HEK293 (cell line): ENCODE results near the gene VPS26C.

Source experiments
- CTCF ChIA-PET: fragments of 350-600 bp; formaldehyde crosslinking; extraction: SDS; loops from one replicate; lab custom pipeline; 2021; ENCODE audit warnings: antibody characterized with exemption; lab: Yijun Ruan, JAX
- POLR2A ChIA-PET: fragments of 300-600 bp; formaldehyde crosslinking; extraction: SDS; loops from one replicate; lab custom pipeline; 2020; ENCODE audit warnings: antibody characterized with exemption, inconsistent platforms; lab: Yijun Ruan, JAX
- H3K27ac ChIP-seq: fragments of 200-500 bp; sonication (Bioruptor generic); 2 replicates; pipeline ENCODE4 v1.5.1; 2014; ENCODE audit warnings: low read depth, low read length, control low read depth, inconsistent platforms; ENCODE audit errors: extremely low read depth
- H3K36me3 ChIP-seq, 2 experiments: fragments of 200-500 bp in 1 of 2; sonication (Bioruptor generic) in 1 of 2; 1 replicate in 1 of 2; 2 replicates in 1 of 2; pipeline ENCODE4 v1.5.1; 2014 to 2017; ENCODE audit warnings: inconsistent platforms in 2 of 2, low read length in 2 of 2; ENCODE audit not compliant: control insufficient read depth in 2 of 2, insufficient read depth in 1 of 2
- H3K4me1 ChIP-seq: fragments of 200-500 bp; sonication (Bioruptor generic); 2 replicates; pipeline ENCODE4 v1.5.1; 2014; ENCODE audit warnings: mild to moderate bottlenecking, low read length, inconsistent platforms; ENCODE audit not compliant: control insufficient read depth, insufficient read depth
- H3K4me3 ChIP-seq: 2 replicates; pipeline ENCODE4 v1.5.1; 2011; ENCODE audit warnings: low read depth, mild to moderate bottlenecking, control low read depth, low read length, moderate library complexity
- H3K9me3 ChIP-seq: fragments of 200-500 bp; sonication (Bioruptor generic); 2 replicates; pipeline ENCODE4 v1.5.1; 2014; ENCODE audit warnings: low read depth, low read length, inconsistent platforms; ENCODE audit not compliant: control insufficient read depth, insufficient read depth
- EGR2 ChIP-seq: fragments of 450-650 bp; formaldehyde crosslinking; IDR thresholded peaks from 2 replicates; pipeline ENCODE4 v1.5.1; 2016; ENCODE audit warnings: low read depth, missing biosample characterization, missing genetic modification characterization
- ELK4 ChIP-seq: IDR thresholded peaks from 2 replicates; pipeline ENCODE4 v1.6.1; 2011; ENCODE audit warnings: mild to moderate bottlenecking, low read depth, low read length, borderline replicate concordance
- GLI4 ChIP-seq: fragments of 450-650 bp; formaldehyde crosslinking; IDR thresholded peaks from 2 replicates; pipeline ENCODE4 v1.5.1; 2016; ENCODE audit warnings: missing biosample characterization, missing genetic modification characterization
- SALL2 ChIP-seq: fragments of 450-650 bp; formaldehyde crosslinking; IDR thresholded peaks from 2 replicates; pipeline ENCODE4 v1.5.0; 2017; ENCODE audit warnings: missing biosample characterization, mild to moderate bottlenecking, missing genetic modification characterization, borderline replicate concordance
- TRIM28 ChIP-seq: IDR thresholded peaks from 2 replicates; pipeline ENCODE4 v1.6.1; 2011; ENCODE audit warnings: low read length, control low read depth, borderline replicate concordance
- ZBTB17 ChIP-seq: fragments of 450-650 bp; formaldehyde crosslinking; IDR thresholded peaks from 2 replicates; pipeline ENCODE4 v1.5.1; 2016; ENCODE audit warnings: missing biosample characterization, missing genetic modification characterization
- ZBTB44 ChIP-seq: fragments of 450-650 bp; IDR thresholded peaks from 2 replicates; pipeline ENCODE4 v1.5.1; 2018; ENCODE audit warnings: missing biosample characterization, mild to moderate bottlenecking, missing genetic modification characterization
- ZBTB8A ChIP-seq: fragments of 450-650 bp; formaldehyde crosslinking; IDR thresholded peaks from 2 replicates; pipeline ENCODE4 v1.5.1; 2016; ENCODE audit warnings: missing biosample characterization, missing genetic modification characterization
- ZNF138 ChIP-seq: fragments of 450-650 bp; formaldehyde crosslinking; IDR thresholded peaks from 2 replicates; pipeline ENCODE4 v1.5.1; 2016; ENCODE audit warnings: missing biosample characterization, missing genetic modification characterization, borderline replicate concordance
- ZNF174 ChIP-seq: fragments of 450-650 bp; formaldehyde crosslinking; IDR thresholded peaks from 2 replicates; pipeline ENCODE4 v1.5.0; 2017; ENCODE audit warnings: missing biosample characterization, mild to moderate bottlenecking, missing genetic modification characterization
- ZNF2 ChIP-seq: fragments of 450-650 bp; formaldehyde crosslinking; IDR thresholded peaks from 2 replicates; pipeline ENCODE4 v1.5.1; 2016; ENCODE audit warnings: missing biosample characterization, missing genetic modification characterization
- ZNF280C ChIP-seq: fragments of 450-650 bp; formaldehyde crosslinking; IDR thresholded peaks from 2 replicates; pipeline ENCODE4 v1.5.1; 2016; ENCODE audit warnings: missing biosample characterization, missing genetic modification characterization
- ZNF292 ChIP-seq: fragments of 450-650 bp; formaldehyde crosslinking; IDR thresholded peaks from 2 replicates; pipeline ENCODE4 v1.5.1; 2016; ENCODE audit warnings: low read depth, missing biosample characterization, missing genetic modification characterization, borderline replicate concordance
- ZNF366 ChIP-seq: fragments of 450-650 bp; formaldehyde crosslinking; conservative IDR thresholded peaks from 2 replicates; pipeline ENCODE4 v1.5.1; 2016; ENCODE audit warnings: missing biosample characterization, missing genetic modification characterization
- ZNF423 ChIP-seq: fragments of 450-650 bp; formaldehyde crosslinking; IDR thresholded peaks from 2 replicates; pipeline ENCODE4 v1.5.1; 2016; ENCODE audit warnings: missing biosample characterization, missing genetic modification characterization
- ZNF596 ChIP-seq: fragments of 450-650 bp; IDR thresholded peaks from 2 replicates; pipeline ENCODE4 v1.5.0; 2018; ENCODE audit warnings: missing biosample characterization, mild to moderate bottlenecking, missing genetic modification characterization, moderate library complexity
- ZNF621 ChIP-seq: fragments of 450-650 bp; formaldehyde crosslinking; IDR thresholded peaks from 2 replicates; pipeline ENCODE4 v1.5.1; 2017; ENCODE audit warnings: missing biosample characterization, missing genetic modification characterization
- ZNF624 ChIP-seq: fragments of 450-650 bp; formaldehyde crosslinking; IDR thresholded peaks from 2 replicates; pipeline ENCODE4 v1.5.1; 2017; ENCODE audit warnings: missing biosample characterization, missing genetic modification characterization
- ZNF660 ChIP-seq: fragments of 450-650 bp; IDR thresholded peaks from 2 replicates; pipeline ENCODE4 v1.5.1; 2018; ENCODE audit warnings: missing biosample characterization, mild to moderate bottlenecking, missing genetic modification characterization
- ZNF677 ChIP-seq: fragments of 450-650 bp; IDR thresholded peaks from 2 replicates; pipeline ENCODE4 v1.5.0; 2018; ENCODE audit warnings: missing biosample characterization, mild to moderate bottlenecking, missing genetic modification characterization, moderate library complexity
- ZNF704 ChIP-seq: fragments of 450-650 bp; formaldehyde crosslinking; IDR thresholded peaks from 2 replicates; pipeline ENCODE4 v1.5.1; 2016; ENCODE audit warnings: missing biosample characterization, missing genetic modification characterization
- ZNF785 ChIP-seq: fragments of 450-650 bp; formaldehyde crosslinking; IDR thresholded peaks from 2 replicates; pipeline ENCODE4 v1.5.1; 2016; ENCODE audit warnings: missing biosample characterization, missing genetic modification characterization
- ZNF791 ChIP-seq: fragments of 450-650 bp; formaldehyde crosslinking; IDR thresholded peaks from 2 replicates; pipeline ENCODE4 v1.5.1; 2016; ENCODE audit warnings: missing biosample characterization, missing genetic modification characterization
- ZXDB ChIP-seq: fragments of 450-650 bp; formaldehyde crosslinking; IDR thresholded peaks from 2 replicates; pipeline ENCODE4 v1.5.1; 2016; ENCODE audit warnings: missing biosample characterization, missing genetic modification characterization
- TF ChIP-seq, protein P1 (sequence below): fragments of 450-650 bp; formaldehyde crosslinking; IDR thresholded peaks from 2 replicates; pipeline ENCODE4 v1.5.1; 2016; ENCODE audit warnings: missing biosample characterization, missing genetic modification characterization

Gene VPS26C

DNA sequence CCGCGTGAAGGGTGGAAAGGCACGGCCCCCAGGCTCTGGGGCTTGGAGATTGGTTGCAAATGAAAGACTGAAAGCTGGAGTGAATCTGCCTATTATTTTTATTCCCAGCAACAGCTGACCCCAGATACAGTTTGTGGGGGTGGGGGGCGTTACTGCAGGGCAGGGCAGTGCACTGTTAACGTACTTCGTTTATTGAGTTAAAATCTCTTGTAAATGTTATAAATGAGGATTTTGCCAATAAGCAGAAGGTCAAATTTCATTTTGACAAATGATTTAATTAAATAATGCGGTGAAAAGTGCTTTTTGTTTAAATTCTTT, 1.0 kb upstream of the VPS26C start:
- H3K4me3 ChIP-seq: peak overlapping the region; percentile 85
- H3K27ac ChIP-seq: peak overlapping the region; percentile 96
- no peaks in the 10 kb centered on the region for H3K36me3 ChIP-seq
- H3K9me3 ChIP-seq: no peaks in the 10 kb centered on the region
- H3K4me1 ChIP-seq: peaks cover 5% of the 10 kb centered on the region; the same call in 1 of the 2 replicates
- no peak for TF ChIP-seq ZNF677 (tag by site-specific recombination)
- TF ChIP-seq ZNF138 (tag by site-specific recombination): no peak
- TF ChIP-seq ZBTB8A (tag by site-specific recombination): no peak
- TF ChIP-seq EGR2 (tag by site-specific recombination): 0 out of 2 replicates have a peak, but pooled peaks have one; percentile 21
- TF ChIP-seq ZNF366 (tag by site-specific recombination): no peak
- TF ChIP-seq ZNF791: no peak
- TF ChIP-seq ZNF2: no peak; the same call in 1 of the 2 replicates
- TF ChIP-seq, protein P1, sequence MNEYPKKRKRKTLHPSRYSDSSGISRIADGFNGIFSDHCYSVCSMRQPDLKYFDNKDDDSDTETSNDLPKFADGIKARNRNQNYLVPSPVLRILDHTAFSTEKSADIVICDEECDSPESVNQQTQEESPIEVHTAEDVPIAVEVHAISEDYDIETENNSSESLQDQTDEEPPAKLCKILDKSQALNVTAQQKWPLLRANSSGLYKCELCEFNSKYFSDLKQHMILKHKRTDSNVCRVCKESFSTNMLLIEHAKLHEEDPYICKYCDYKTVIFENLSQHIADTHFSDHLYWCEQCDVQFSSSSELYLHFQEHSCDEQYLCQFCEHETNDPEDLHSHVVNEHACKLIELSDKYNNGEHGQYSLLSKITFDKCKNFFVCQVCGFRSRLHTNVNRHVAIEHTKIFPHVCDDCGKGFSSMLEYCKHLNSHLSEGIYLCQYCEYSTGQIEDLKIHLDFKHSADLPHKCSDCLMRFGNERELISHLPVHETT: no peak
- no peak for TF ChIP-seq ZNF423 (tag by site-specific recombination)
- TF ChIP-seq ELK4: no peak
- 0 out of 2 replicates have a peak, but pooled peaks have one; percentile 41 for TF ChIP-seq ZNF660
- TF ChIP-seq ZBTB44 (tag by site-specific recombination): no peak
- TF ChIP-seq ZNF621: no peak
- no peak for TF ChIP-seq GLI4 (tag by site-specific recombination)
- ChIA-PET CTCF (no interaction called here), POLR2A (interaction anchor here (1.1 to 2.6 kb wide), 7 partner anchors 10 to 296 kb away, joined by 3 to 40 read pairs (median 6); partner anchors contain the start of gene DYRK1A)

GRCh38 chr21:37266515-37267221, 466 bp downstream of the VPS26C start:
- Histone ChIP-seq H3K36me3 (no peaks in the 10 kb centered on the region), H3K27ac (peak overlapping the region; percentile 96), H3K9me3 (no peaks in the 10 kb centered on the region), H3K4me1 (peaks cover 5% of the 10 kb centered on the region; the same call in 1 of the 2 replicates), H3K4me3 (peak overlapping the region; percentile 85)
- POLR2A ChIA-PET: interaction anchor here (0.6 to 2.6 kb wide), 19 partner anchors 8 to 298 kb away, joined by 3 to 40 read pairs (median 4); partner anchors contain the start of gene DYRK1A
- CTCF ChIA-PET: interaction anchor here (0.9 to 1.2 kb wide), 3 partner anchors 9 to 100 kb away, joined by 3 to 4 read pairs (median 3); no protein-coding TSS in a partner anchor
- TF ChIP-seq, protein P1: no peak
- peak; percentile 51; the same call in 1 of the 2 replicates for TF ChIP-seq ZNF791
- TF ChIP-seq ZNF624 (tag by site-specific recombination): no peak
- no peak for TF ChIP-seq TRIM28
- no peak for TF ChIP-seq ZNF280C (tag by site-specific recombination)
- no peak for TF ChIP-seq ZNF292 (tag by site-specific recombination)
- no peak for TF ChIP-seq ZXDB (tag by site-specific recombination)
- no peak for TF ChIP-seq ZBTB17 (tag by site-specific recombination)
- TF ChIP-seq ZNF596 (tag by site-specific recombination): no peak
- 0 out of 2 replicates have a peak, but pooled peaks have one; percentile 28 for TF ChIP-seq ZNF785
- TF ChIP-seq SALL2 (tag by site-specific recombination): no peak
- TF ChIP-seq ZNF138 (tag by site-specific recombination): no peak
- TF ChIP-seq ZNF660: no peak
- TF ChIP-seq ZNF174 (tag by site-specific recombination): no peak
- no peak for TF ChIP-seq ZNF677 (tag by site-specific recombination)
- no peak for TF ChIP-seq ZNF704 (tag by site-specific recombination)
